ENCODE results near the gene DDC.

- TF ChIP-seq POLR2A (IDR thresholded peaks at IDR 0.05; ENCODE audit: low read depth) (no peak), CTCF (IDR thresholded peaks at IDR 0.05) (no peak), POLR2AphosphoS5 (IDR thresholded peaks at IDR 0.05) (no peak)
Measured at GRCh38 chr7:50531401-50531911, 33.7 kb downstream of the DDC start.

Data from esophagus muscularis mucosa (tissue), 3 donors.